HUES64 (cell line): ENCODE results near the gene VCL.

Experiments
- H3K27ac ChIP-seq: 2 replicates; pipeline ENCODE4 v1.7.0; 2013; ENCODE audit warnings: low read depth, low read length, inconsistent platforms
- H3K27me3 ChIP-seq: 2 replicates; pipeline ENCODE4 v1.6.1; 2013; ENCODE audit warnings: mild to moderate bottlenecking, low read length; ENCODE audit not compliant: insufficient read depth
- H3K36me3 ChIP-seq: 2 replicates; pipeline ENCODE4 v1.6.1; 2013; ENCODE audit warnings: mild to moderate bottlenecking, low read length; ENCODE audit not compliant: insufficient read depth
- H3K4me1 ChIP-seq: 2 replicates; pipeline ENCODE4 v1.6.1; 2013; ENCODE audit warnings: mild to moderate bottlenecking, low read length, moderate library complexity; ENCODE audit not compliant: insufficient read depth
- H3K4me3 ChIP-seq: 2 replicates; pipeline ENCODE4 v1.5.1; 2013; ENCODE audit warnings: mild to moderate bottlenecking, low read length, moderate library complexity
- H3K9ac ChIP-seq: 2 replicates; pipeline ENCODE4 v1.6.1; 2013; ENCODE audit warnings: mild to moderate bottlenecking, low read depth, low read length
- H3K9me3 ChIP-seq: 2 replicates; pipeline ENCODE4 v1.6.1; 2013; ENCODE audit warnings: low read depth, low read length; ENCODE audit not compliant: insufficient read depth
- WGBS: fragments of 150-250, 120-280 bp; methylation state at CpG from one replicate; pipeline ENCODE4 v1.1.7; 2013; ENCODE audit warnings: missing lambda C conversion rate; 5-methylcytosine and 5-hydroxymethylcytosine counted together

The VCL gene

DNA sequence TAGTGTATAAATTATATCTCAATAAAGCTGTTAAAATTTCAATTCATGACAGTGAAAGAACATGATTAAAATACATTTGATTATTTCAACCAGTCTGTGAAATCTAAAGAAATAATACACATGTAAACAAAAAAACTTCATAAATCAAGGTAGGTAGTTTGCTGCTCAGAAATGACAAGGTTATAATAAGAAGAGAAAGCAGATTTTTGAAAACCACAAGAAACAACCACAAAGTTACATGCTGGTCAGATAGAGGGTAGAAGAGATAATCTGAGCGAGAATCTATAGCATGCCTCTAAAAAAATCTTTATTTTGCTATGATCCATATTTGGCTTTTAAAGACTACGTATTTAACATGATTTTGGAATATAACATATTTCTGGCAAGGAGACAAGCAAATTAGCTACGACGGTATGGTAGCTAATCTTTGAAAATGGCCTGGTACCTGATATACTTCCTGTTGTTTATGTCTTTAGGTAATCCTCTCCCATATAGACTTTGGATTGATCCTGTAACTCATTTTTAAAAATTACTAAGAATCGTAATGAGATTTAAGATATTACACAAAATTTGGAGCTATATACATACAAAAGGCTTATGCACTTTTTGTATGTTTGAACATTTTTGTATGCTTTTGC lies 23.5 kb upstream of the VCL start:
- WGBS: 88% methylated on average over 4 of the region's 5 CpGs
- Histone ChIP-seq H3K4me3 (no peak overlapping the region), H3K27ac (no peak overlapping the region), H3K27me3 (no peaks in the 10 kb centered on the region), H3K36me3 (no peaks in the 10 kb centered on the region), H3K9me3 (no peaks in the 10 kb centered on the region), H3K9ac (no peak overlapping the region), H3K4me1 (peaks cover 5% of the 10 kb centered on the region)

DNA sequence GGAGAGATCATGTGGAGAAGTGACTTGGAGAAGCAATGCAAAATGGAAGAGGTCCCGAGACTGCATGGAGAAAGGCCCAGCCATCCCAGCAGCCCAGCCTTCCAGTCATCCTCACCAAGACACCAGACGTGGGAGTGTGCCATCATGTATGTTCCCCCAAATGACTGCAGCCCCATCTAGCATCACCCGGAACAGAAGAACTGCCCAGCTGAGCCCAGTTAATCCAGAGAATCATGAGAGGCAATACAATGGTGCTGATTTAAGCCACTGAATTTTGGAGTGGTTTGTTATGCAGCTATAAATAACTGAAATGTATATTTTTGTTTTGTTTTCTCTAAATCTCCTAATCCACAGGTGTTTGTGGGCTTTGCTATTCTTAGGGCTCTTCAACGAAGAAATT lies 22.5 kb upstream of the VCL start:
- WGBS: 89% methylated on average over 4 of the region's 4 CpGs

DNA sequence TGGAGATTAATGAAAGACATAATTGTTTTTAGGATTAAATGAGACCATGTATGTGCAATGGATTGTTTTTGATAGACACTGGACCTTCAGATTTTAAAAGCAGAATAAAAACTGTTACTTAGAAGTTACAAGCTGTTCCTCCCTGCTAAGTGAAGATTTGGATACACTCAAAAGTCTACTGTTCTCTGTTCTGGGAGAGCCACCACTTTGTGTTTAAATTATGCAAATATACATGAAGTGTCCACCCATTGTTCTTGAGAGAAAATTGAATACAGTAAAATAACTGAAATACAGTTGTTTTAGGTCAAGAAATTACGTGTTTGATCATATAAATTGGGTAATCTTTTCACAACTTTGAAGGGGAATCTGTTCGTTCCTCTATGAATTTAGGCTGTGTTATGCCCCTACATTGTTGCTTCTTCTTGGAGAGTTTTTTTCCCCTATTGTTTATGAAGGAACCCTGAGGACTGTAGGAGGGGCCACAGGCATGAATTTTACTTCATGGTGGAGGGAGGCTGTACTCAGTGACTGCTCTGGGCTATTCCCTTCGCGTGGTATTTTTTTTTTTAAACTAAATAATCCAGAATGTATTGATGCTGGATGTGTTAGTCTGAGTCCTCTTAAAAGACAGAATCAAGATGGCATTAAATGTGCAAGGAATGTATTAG lies 18.6 kb upstream of the VCL start:
- Histone ChIP-seq H3K4me3 (no peak overlapping the region), H3K36me3 (no peaks in the 10 kb centered on the region), H3K9ac (no peak overlapping the region), H3K27me3 (no peaks in the 10 kb centered on the region), H3K4me1 (peaks cover 15% of the 10 kb centered on the region; the same call in 1 of the 2 replicates), H3K27ac (no peak overlapping the region), H3K9me3 (no peaks in the 10 kb centered on the region)
- 77% methylated on average over 4 of the region's 4 CpGs for WGBS

More for the DNA sequence above, 22.5 kb upstream of the VCL start:
- no peaks in the 10 kb centered on the region for H3K9me3 ChIP-seq
- no peak overlapping the region for H3K27ac ChIP-seq
- no peak overlapping the region for H3K4me3 ChIP-seq
- H3K4me1 ChIP-seq: peaks cover 9% of the 10 kb centered on the region; the same call in 1 of the 2 replicates
- no peaks in the 10 kb centered on the region for H3K27me3 ChIP-seq
- H3K9ac ChIP-seq: no peak overlapping the region
- no peaks in the 10 kb centered on the region for H3K36me3 ChIP-seq

DNA sequence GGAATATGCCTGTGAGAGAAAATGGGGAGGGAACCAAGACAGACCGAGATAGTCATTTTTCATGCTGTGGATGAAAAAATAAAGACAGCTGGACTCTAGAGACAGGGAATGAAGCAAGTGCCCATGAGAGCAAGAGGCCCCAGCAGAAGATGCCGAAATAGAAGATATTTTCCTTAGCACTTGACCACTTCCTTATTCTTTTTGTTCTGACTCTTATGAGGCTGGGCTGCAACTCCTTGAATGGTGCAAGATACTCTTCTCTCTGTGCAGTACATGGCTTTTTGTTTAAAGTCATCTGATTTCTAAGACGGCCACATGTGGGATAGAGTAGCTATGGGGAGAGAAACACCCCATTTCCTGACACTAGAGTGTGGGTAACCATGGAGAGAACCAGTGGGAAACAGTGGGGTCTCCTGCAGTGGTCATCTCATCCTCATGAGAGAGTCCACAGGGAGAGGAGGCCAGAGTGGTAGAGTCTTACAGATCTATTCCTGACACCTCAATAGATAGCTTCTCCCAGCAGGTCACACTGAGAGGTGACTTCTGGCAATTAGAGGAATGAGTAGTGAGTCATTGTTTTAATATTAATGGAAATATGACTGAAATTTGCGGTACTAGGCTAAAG lies 18.0 kb upstream of the VCL start:
- Histone ChIP-seq H3K4me1 (peaks cover 15% of the 10 kb centered on the region; the same call in 1 of the 2 replicates), H3K4me3 (no peak overlapping the region), H3K36me3 (no peaks in the 10 kb centered on the region), H3K27me3 (no peaks in the 10 kb centered on the region), H3K9ac (no peak overlapping the region), H3K9me3 (no peaks in the 10 kb centered on the region), H3K27ac (no peak overlapping the region)
- 89% methylated on average over 4 of the region's 4 CpGs for WGBS

DNA sequence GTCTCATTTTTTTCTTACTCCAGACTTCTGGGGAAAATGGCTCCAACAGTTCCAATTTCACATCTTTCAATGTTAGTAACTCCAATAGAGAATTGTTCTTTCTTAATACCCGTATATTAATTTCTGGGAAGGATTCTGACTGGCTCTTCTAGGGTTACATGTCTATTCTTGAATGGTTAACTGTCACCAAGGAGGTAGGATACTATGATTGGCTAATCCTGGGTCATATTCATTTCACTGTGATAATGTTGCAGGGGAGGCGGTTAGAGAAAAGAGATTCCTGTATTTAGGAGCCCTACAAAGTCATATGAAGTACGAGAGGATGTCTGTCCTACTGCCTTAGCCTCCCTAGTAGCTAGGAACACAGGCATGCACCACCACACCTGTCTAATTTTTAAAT lies 16.1 kb upstream of the VCL start:
- 94% methylated on average over 3 of the region's 3 CpGs for WGBS

DNA sequence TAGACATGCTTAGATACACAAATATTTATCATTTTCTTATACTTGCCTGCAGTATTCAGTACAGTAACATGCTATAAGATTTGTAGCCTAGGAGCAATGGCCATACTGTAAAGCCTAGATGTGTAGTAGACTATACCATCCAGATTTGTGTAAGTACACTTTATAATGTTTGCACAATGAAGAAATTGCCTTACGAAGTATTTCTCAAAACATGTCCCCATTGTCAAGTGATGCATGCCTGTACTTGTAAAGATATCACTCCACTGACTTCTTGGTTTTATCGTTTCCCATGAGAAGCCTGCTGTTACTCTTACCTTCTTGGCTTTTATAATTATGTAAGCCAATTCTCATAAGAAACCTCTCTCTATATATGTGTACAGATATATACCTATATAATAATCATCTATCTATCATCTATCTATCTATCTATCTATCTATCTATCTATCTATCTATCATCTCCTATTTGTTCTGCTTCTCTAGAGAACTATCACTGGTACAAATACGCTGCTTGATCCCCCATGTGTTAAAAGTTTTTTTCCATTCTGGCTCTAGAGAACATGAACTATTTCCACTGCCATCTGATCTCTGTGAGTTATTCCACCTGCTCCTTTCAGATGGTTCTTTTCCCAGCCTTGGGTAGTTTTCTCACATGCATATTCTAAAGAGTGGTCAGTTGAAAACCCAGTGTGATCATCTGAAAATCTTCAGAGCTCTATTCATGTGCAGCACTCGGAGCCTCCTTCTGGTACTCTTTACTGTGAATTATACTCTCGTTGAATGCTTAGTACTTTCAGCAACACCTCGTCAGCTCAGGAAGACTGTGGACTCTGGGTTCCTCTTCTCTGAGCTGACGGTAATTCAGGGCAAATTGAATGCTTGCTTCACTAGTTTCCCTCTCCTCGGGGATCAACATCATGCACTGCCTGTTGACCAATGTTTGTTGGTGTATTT lies 14.5 kb upstream of the VCL start:
- no peak overlapping the region for H3K27ac ChIP-seq
- H3K4me3 ChIP-seq: no peak overlapping the region
- WGBS: 74% methylated on average over 8 of the region's 8 CpGs
- no peaks in the 10 kb centered on the region for H3K9me3 ChIP-seq
- H3K36me3 ChIP-seq: no peaks in the 10 kb centered on the region
- no peak overlapping the region for H3K9ac ChIP-seq
- no peaks in the 10 kb centered on the region for H3K27me3 ChIP-seq
- H3K4me1 ChIP-seq: peaks cover 15% of the 10 kb centered on the region; the same call in 1 of the 2 replicates

More for the DNA sequence above, 16.1 kb upstream of the VCL start:
- Histone ChIP-seq H3K9me3 (no peaks in the 10 kb centered on the region), H3K4me3 (no peak overlapping the region), H3K27me3 (no peaks in the 10 kb centered on the region), H3K36me3 (no peaks in the 10 kb centered on the region), H3K9ac (no peak overlapping the region), H3K4me1 (peaks cover 15% of the 10 kb centered on the region; the same call in 1 of the 2 replicates), H3K27ac (no peak overlapping the region)

DNA sequence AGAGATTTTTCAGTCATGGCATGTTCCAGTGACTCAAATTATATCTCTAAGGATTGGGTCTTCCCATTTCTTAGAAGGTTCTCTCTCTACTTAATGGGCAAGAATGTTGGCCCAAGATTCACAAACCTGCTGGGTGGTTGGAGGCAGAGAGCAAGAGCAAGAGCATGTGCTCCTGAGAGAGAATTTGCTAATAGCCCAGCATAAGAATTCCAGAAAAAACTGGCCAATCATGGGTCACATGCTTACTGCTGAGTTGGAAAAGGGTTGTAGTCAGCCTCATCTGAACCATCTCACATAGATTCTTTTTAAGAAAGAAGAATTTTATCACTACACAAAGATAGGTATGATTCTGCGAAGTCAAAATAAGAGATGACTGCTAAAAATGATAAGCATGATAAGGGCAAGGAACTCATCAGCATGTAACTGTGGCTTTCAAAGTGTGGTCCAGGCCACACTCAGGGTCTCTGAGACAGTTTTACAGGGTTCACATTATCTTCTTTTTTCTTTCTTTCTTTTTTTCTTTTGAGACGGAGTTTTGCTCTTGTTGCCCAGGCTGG lies 8.2 kb upstream of the VCL start:
- Histone ChIP-seq H3K4me3 (no peak overlapping the region), H3K27ac (no peak overlapping the region), H3K9ac (no peak overlapping the region), H3K27me3 (no peaks in the 10 kb centered on the region), H3K9me3 (no peaks in the 10 kb centered on the region), H3K36me3 (no peaks in the 10 kb centered on the region), H3K4me1 (no peaks in the 10 kb centered on the region)
- WGBS: 100% methylated on average over 2 of the region's 2 CpGs

DNA sequence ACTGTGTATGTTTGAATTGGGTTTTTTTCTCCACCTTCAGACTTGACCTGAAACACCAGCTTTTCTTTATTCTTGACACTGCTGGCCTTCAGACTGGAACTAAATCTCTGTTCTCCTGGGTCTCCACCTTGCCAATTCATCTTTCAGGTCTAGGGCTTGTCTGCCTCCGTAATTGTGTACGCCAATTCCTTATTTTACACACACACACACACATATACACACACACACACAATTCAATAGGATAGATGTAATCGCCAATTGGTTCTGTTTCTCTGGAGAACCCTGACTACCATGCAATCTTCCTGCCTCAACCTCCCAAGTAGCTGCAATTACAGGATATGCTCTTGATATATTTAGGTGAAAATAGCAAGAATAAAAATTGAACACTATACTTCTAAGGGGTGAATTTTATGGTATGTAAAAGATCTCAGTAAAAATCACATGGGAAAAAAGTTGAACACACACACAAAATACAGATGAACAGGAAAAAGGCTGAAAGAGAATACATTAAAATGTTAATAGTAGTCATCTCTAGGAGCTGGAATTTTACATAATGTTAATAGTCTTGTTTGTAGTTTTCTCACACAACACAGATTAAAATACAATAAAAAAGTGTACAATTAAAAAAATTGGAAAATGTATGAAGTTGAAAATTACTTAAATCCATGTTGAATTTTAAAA lies 6.6 kb upstream of the VCL start:
- Histone ChIP-seq H3K27me3 (no peaks in the 10 kb centered on the region), H3K27ac (no peak overlapping the region), H3K36me3 (no peaks in the 10 kb centered on the region), H3K4me1 (no peaks in the 10 kb centered on the region), H3K4me3 (no peak overlapping the region), H3K9me3 (no peaks in the 10 kb centered on the region), H3K9ac (no peak overlapping the region)
- WGBS: 89% methylated on average over 3 of the region's 3 CpGs

DNA sequence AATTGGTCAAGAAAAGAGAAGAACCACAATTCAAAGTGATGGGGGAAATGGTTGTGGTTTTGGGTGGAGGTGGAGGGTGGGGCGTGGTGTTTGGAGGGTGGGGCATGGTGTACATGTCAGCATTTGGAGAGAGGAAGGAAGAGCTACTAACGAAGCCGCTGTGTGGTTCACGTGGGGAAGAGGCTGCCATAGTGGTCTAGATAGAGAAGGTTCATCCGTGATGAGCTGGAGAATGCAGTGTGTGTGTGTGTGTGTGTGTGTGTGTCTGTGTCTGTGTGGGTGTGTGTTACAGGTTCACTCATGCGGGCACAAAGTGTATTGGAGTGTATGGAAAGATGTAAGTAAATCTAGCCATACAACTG lies 6.1 kb upstream of the VCL start:
- Histone ChIP-seq H3K4me1 (no peaks in the 10 kb centered on the region), H3K9ac (no peak overlapping the region), H3K36me3 (no peaks in the 10 kb centered on the region), H3K4me3 (no peak overlapping the region), H3K27ac (no peak overlapping the region), H3K9me3 (no peaks in the 10 kb centered on the region), H3K27me3 (no peaks in the 10 kb centered on the region)
- 77% methylated on average over 6 of the region's 6 CpGs for WGBS
